HepG2 (cell line): ENCODE data around the gene PLPPR2. TPM values are rescaled to one million over a fixed set of nuclear protein-coding genes. Genes with fewer than 3 reads are reported as not detected.

Experiments
- ARHGAP35 ChIP-seq: sonication (generic); formaldehyde crosslinking; IDR thresholded peaks from 2 replicates; pipeline ENCODE4 v1.9.0; 2022; ENCODE audit warnings: mild to moderate bottlenecking, inconsistent platforms, moderate library complexity, missing genetic modification reagents, borderline replicate concordance
- FOXP1 ChIP-seq, 2 experiments: fragments of 450-650 bp in 1 of 2; IDR thresholded peaks; 2 replicates each; pipeline ENCODE4 v1.6.1; 2017 to 2018; ENCODE audit warnings: antibody characterized with exemption in 1 of 2
- NFE2L1 ChIP-seq: sonication (generic); formaldehyde crosslinking; IDR thresholded peaks from 2 replicates; pipeline ENCODE4 v1.4.0; 2020; ENCODE audit warnings: missing genetic modification reagents, mild to moderate bottlenecking, borderline replicate concordance
- SAFB2 ChIP-seq: sonication (generic); formaldehyde crosslinking; IDR thresholded peaks from 2 replicates; pipeline ENCODE4 v1.5.1; 2020; ENCODE audit warnings: missing genetic modification reagents, low read depth, mild to moderate bottlenecking, borderline replicate concordance
- SMARCC2 ChIP-seq: fragments of 450-650 bp; IDR thresholded peaks from 2 replicates; pipeline ENCODE4 v1.6.1; 2017; ENCODE audit warnings: antibody characterized with exemption, mild to moderate bottlenecking
- SNAPC4 ChIP-seq: sonication (generic); formaldehyde crosslinking; IDR thresholded peaks from 2 replicates; pipeline ENCODE4 v1.4.0; 2020; ENCODE audit warnings: mild to moderate bottlenecking, missing genetic modification reagents
- SOX13 ChIP-seq, 3 experiments: fragments of 450-650 bp in 1 of 3; sonication (generic) in 1 of 3; formaldehyde crosslinking in 1 of 3; IDR thresholded peaks in 2 of 3; conservative IDR thresholded peaks in 1 of 3; 2 replicates each; pipeline versions ENCODE4 v1.5.0 to v1.6.1; 2016 to 2020; ENCODE audit warnings: antibody characterized with exemption in 1 of 3, mild to moderate bottlenecking in 1 of 3, missing compliant biosample characterization in 1 of 3, missing genetic modification reagents in 1 of 3, moderate library complexity in 1 of 3
- SP2 ChIP-seq: sonication (generic); formaldehyde crosslinking; IDR thresholded peaks from 2 replicates; pipeline ENCODE4 v1.5.1; 2020; ENCODE audit warnings: mild to moderate bottlenecking, missing genetic modification reagents
- TFAP4 ChIP-seq: sonication (generic); IDR thresholded peaks from 2 replicates; pipeline ENCODE4 v1.6.1; 2016; ENCODE audit warnings: low read depth, borderline replicate concordance
- TGIF2 ChIP-seq: IDR thresholded peaks from 2 replicates; pipeline ENCODE4 v1.6.1; 2016; ENCODE audit warnings: control low read depth, missing compliant biosample characterization
- ZFP36L2 ChIP-seq: sonication (generic); formaldehyde crosslinking; IDR thresholded peaks from 2 replicates; pipeline ENCODE4 v1.4.0; 2020; ENCODE audit warnings: missing genetic modification reagents
- ZGPAT ChIP-seq: IDR thresholded peaks from 2 replicates; pipeline ENCODE4 v1.6.1; 2016; ENCODE audit warnings: mild to moderate bottlenecking
- ZNF225 ChIP-seq: sonication (generic); formaldehyde crosslinking; IDR thresholded peaks from 2 replicates; pipeline ENCODE4 v1.4.0; 2020; ENCODE audit warnings: mild to moderate bottlenecking, missing genetic modification reagents
- ZNF441 ChIP-seq: sonication (generic); formaldehyde crosslinking; IDR thresholded peaks from 2 replicates; pipeline ENCODE4 v1.7.0; 2021; ENCODE audit warnings: missing genetic modification reagents, borderline replicate concordance
- ZNF543 ChIP-seq: sonication (generic); formaldehyde crosslinking; IDR thresholded peaks from 2 replicates; pipeline ENCODE4 v1.4.0; 2020; ENCODE audit warnings: mild to moderate bottlenecking, missing genetic modification reagents
- ZNF574 ChIP-seq: sonication (generic); formaldehyde crosslinking; IDR thresholded peaks from 2 replicates; pipeline ENCODE4 v1.4.0; 2020; ENCODE audit warnings: missing genetic modification reagents
- ZNF607 ChIP-seq: sonication (generic); formaldehyde crosslinking; IDR thresholded peaks from 2 replicates; pipeline ENCODE4 v1.5.1; 2020; ENCODE audit warnings: missing genetic modification reagents, mild to moderate bottlenecking, borderline replicate concordance
- ZNF891 ChIP-seq: sonication (generic); formaldehyde crosslinking; IDR thresholded peaks from 2 replicates; pipeline ENCODE4 v1.5.0; 2020; ENCODE audit warnings: mild to moderate bottlenecking, missing genetic modification reagents
- polyA plus RNA-seq, 8 experiments: library from polyadenylated mRNA; depleted of rRNA in 3 of 8; stranded (reverse) in 7 of 8; unstranded in 1 of 8; fragments of >200 nt; fragmentation: Illumina TruSeq in 4 of 8; extraction: Trizol in 4 of 8; gene quantifications; 2 replicates each; pipeline versions ENCODE4 v1.2.1 to v1.2.3, GENCODE V29; 2011 to 2016; ENCODE audit warnings: low read depth in 4 of 8, missing spikeins in 1 of 8, mixed read lengths in 1 of 8; ENCODE audit not compliant: insufficient read depth in 1 of 8
- total RNA-seq, 5 experiments: library from RNA; depleted of rRNA; stranded (reverse); fragments of >200 nt; fragmentation: Illumina TruSeq; extraction: Trizol; gene quantifications; 2 replicates each; pipeline ENCODE4 v1.2.3, GENCODE V29; 2016; ENCODE audit warnings: low read depth in 1 of 5

Gene PLPPR2
- total and polyA plus RNA-seq, 2 of the 13 experiments (the other 11 are each of a cell fraction or from before 2014, with no cell fraction given): 1.5 to 2.1 TPM

- TF ChIP-seq SNAPC4 (no peak), ZFP36L2 (CRISPR knock-in tag) (no peak), SOX13 (IDR thresholded peaks at IDR 0.05) (no peak), SOX13 (CRISPR knock-in tag; conservative IDR thresholded peaks at IDR 0.05 in 1 of 2, IDR thresholded peaks at IDR 0.05 in 1 of 2) (peak in 1 of 2 experiments; percentile 45; a peak in 1 of 4 replicates), SP2 (CRISPR knock-in tag) (no peak), ZGPAT (CRISPR knock-in tag) (0 out of 2 replicates have a peak, but pooled peaks have one; percentile 14), ZNF607 (CRISPR knock-in tag) (no peak), ZNF225 (no peak), TGIF2 (CRISPR knock-in tag) (no peak), SMARCC2 (no peak), TFAP4 (peak; percentile 69; the same call in 1 of the 2 replicates), FOXP1 (IDR thresholded peaks at IDR 0.05) (no peak), FOXP1 (CRISPR knock-in tag; IDR thresholded peaks at IDR 0.05) (no peak), SAFB2 (CRISPR knock-in tag) (no peak), ZNF543 (CRISPR knock-in tag) (no peak), NFE2L1 (CRISPR knock-in tag) (no peak), ZNF891 (CRISPR knock-in tag) (no peak), ZNF574 (no peak), ARHGAP35 (CRISPR knock-in tag) (no peak), ZNF441 (CRISPR knock-in tag) (peak; percentile 97)
Measured at GRCh38 chr19:11387162-11388034, 32.2 kb downstream of the PLPPR2 start (continued).
